WTC11 (cell line): ENCODE measurements around the gene TMEM8B. TPM values are rescaled to one million over a fixed set of nuclear protein-coding genes. Genes with fewer than 3 reads are reported as not detected.

Experiments
- ATAC-seq: fragments of 200-7000 bp; cut with Tn5 transposase; 2 replicates; pipeline ENCODE4 v1.10.0; 2021; ENCODE audit warnings: mild to moderate bottlenecking, moderate library complexity
- CTCF ChIA-PET: fragments of 300-600 bp; sonication (Branson Sonifier 250); formaldehyde crosslinking; loops from one replicate; lab custom pipeline; 2021; ENCODE audit warnings: antibody characterized with exemption; lab: Charles Lee
- POLR2A ChIA-PET: fragments of 350-600 bp; sonication (Branson Sonifier 250); formaldehyde crosslinking; loops from one replicate; lab custom pipeline; 2021; ENCODE audit warnings: antibody characterized with exemption; lab: Charles Lee
- DNase-seq: peaks from one replicate; pipeline ENCODE4 v3.0.0; 2021; ENCODE audit warnings: low spot score
- H3K27ac Mint-ChIP-seq: 2 replicates; pipeline ENCODE4 v1.8.0; 2021; ENCODE audit warnings: mixed read lengths
- H3K27me3 Mint-ChIP-seq: 2 replicates; pipeline ENCODE4 v1.8.0; 2021; ENCODE audit warnings: low read depth, mild to moderate bottlenecking, moderate library complexity, mixed read lengths
- H3K36me3 Mint-ChIP-seq: 2 replicates; pipeline ENCODE4 v1.8.0; 2021; ENCODE audit warnings: mixed read lengths
- H3K4me1 Mint-ChIP-seq: 2 replicates; pipeline ENCODE4 v1.8.0; 2022; ENCODE audit warnings: mixed read lengths
- H3K4me3 Mint-ChIP-seq: 2 replicates; pipeline ENCODE4 v1.8.0; 2021; ENCODE audit warnings: mild to moderate bottlenecking, moderate library complexity, mixed read lengths
- H3K9me3 Mint-ChIP-seq: 2 replicates; pipeline ENCODE4 v1.8.0; 2021; ENCODE audit warnings: mixed read lengths
- AFF4 ChIP-seq: sonication (generic); formaldehyde crosslinking; IDR thresholded peaks from 2 replicates; pipeline ENCODE4 v1.8.1; 2023; ENCODE audit warnings: mild to moderate bottlenecking, missing genetic modification reagents, borderline replicate concordance
- E2F1 ChIP-seq: sonication (generic); formaldehyde crosslinking; IDR thresholded peaks from 2 replicates; pipeline ENCODE4 v1.8.0; 2022; ENCODE audit warnings: mild to moderate bottlenecking, missing genetic modification reagents
- ESRRA ChIP-seq: sonication (generic); formaldehyde crosslinking; IDR thresholded peaks from 2 replicates; pipeline ENCODE4 v1.8.1; 2022; ENCODE audit warnings: mild to moderate bottlenecking, missing genetic modification reagents, borderline replicate concordance
- FOXK1 ChIP-seq: sonication (generic); formaldehyde crosslinking; IDR thresholded peaks from 2 replicates; pipeline ENCODE4 v1.8.0; 2022; ENCODE audit warnings: mild to moderate bottlenecking, moderate library complexity, missing genetic modification reagents
- IRF1 ChIP-seq: sonication (generic); formaldehyde crosslinking; IDR thresholded peaks from 2 replicates; pipeline ENCODE4 v1.8.0; 2023; ENCODE audit warnings: missing genetic modification reagents
- IRF2 ChIP-seq: sonication (generic); formaldehyde crosslinking; IDR thresholded peaks from 2 replicates; pipeline ENCODE4 v1.8.0; 2022; ENCODE audit warnings: low read depth, missing genetic modification reagents, borderline replicate concordance
- KAT7 ChIP-seq: sonication (generic); formaldehyde crosslinking; IDR thresholded peaks from 2 replicates; pipeline ENCODE4 v1.8.1; 2023; ENCODE audit warnings: missing genetic modification reagents, mild to moderate bottlenecking, borderline replicate concordance
- MAX ChIP-seq: sonication (generic); formaldehyde crosslinking; IDR thresholded peaks from 2 replicates; pipeline ENCODE4 v1.8.0; 2022; ENCODE audit warnings: mild to moderate bottlenecking, missing genetic modification reagents
- NFATC4 ChIP-seq: fragments of 250-450 bp; sonication (Bioruptor Pico); IDR thresholded peaks from 2 replicates; pipeline ENCODE4 v1.9.0; 2021; ENCODE audit warnings: mild to moderate bottlenecking
- NFYB ChIP-seq: sonication (generic); formaldehyde crosslinking; conservative IDR thresholded peaks from 2 replicates; pipeline ENCODE4 v1.8.0; 2022; ENCODE audit warnings: low read depth, missing genetic modification reagents
- NR1H2 ChIP-seq: sonication (generic); formaldehyde crosslinking; IDR thresholded peaks from 2 replicates; pipeline ENCODE4 v1.9.0; 2021; ENCODE audit warnings: mild to moderate bottlenecking, moderate library complexity, missing genetic modification reagents
- NR2C2 ChIP-seq: sonication (generic); formaldehyde crosslinking; IDR thresholded peaks from 2 replicates; pipeline ENCODE4 v1.8.0; 2022; ENCODE audit warnings: mild to moderate bottlenecking, missing genetic modification reagents
- TCF7 ChIP-seq: sonication (generic); formaldehyde crosslinking; IDR thresholded peaks from 2 replicates; pipeline ENCODE4 v1.8.0; 2022; ENCODE audit warnings: mild to moderate bottlenecking, low read depth, missing genetic modification reagents, moderate library complexity
- USF1 ChIP-seq: sonication (generic); formaldehyde crosslinking; IDR thresholded peaks from 2 replicates; pipeline ENCODE4 v1.8.0; 2022; ENCODE audit warnings: mild to moderate bottlenecking, missing genetic modification reagents
- ZMAT4 ChIP-seq: fragments of 250-450 bp; sonication (Bioruptor Pico); IDR thresholded peaks from 2 replicates; pipeline ENCODE4 v1.9.0; 2021; ENCODE audit warnings: mild to moderate bottlenecking
- ZNF317 ChIP-seq: sonication (generic); formaldehyde crosslinking; IDR thresholded peaks from 2 replicates; pipeline ENCODE4 v1.8.1; 2023; ENCODE audit warnings: low read depth, mild to moderate bottlenecking, moderate library complexity, missing genetic modification reagents, borderline replicate concordance
- ZNF396 ChIP-seq: fragments of 250-450 bp; sonication (Bioruptor Pico); IDR thresholded peaks from 2 replicates; pipeline ENCODE4 v1.8.0; 2021; ENCODE audit warnings: mild to moderate bottlenecking, moderate library complexity, borderline replicate concordance
- ZNF532 ChIP-seq: fragments of 250-450 bp; sonication (Bioruptor Pico); IDR thresholded peaks from 2 replicates; pipeline ENCODE4 v1.9.0; 2021; ENCODE audit warnings: mild to moderate bottlenecking, borderline replicate concordance
- total RNA-seq: library from RNA; stranded (reverse); gene quantifications from 3 replicates; pipeline ENCODE4 v1.2.3, GENCODE V29; 2021

Gene TMEM8B
- total RNA-seq, 1 experiment from 2014 or later = 9.5 TPM

GRCh38 chr9:35801328-35802128 is 27.5 kb upstream of the TMEM8B start (continued):
- TF ChIP-seq USF1 (no peak), ZNF532 (CRISPR knock-in tag) (no peak), ESRRA (no peak), TCF7 (no peak), IRF2 (CRISPR knock-in tag) (no peak), NR2C2 (no peak)
- TF ChIP-seq, all 79 proteins: peak for 0

- H3K4me3 Mint-ChIP-seq = no peak overlapping the region
- POLR2A ChIA-PET = no interaction called here
- DNase-seq (no peak), ATAC-seq (no peak)
- no peak overlapping the region for H3K27ac Mint-ChIP-seq
- TF ChIP-seq ZNF396 (CRISPR knock-in tag) (no peak), NFYB (CRISPR knock-in tag) (no peak), NR1H2 (CRISPR knock-in tag) (no peak), IRF1 (CRISPR knock-in tag) (no peak), FOXK1 (CRISPR knock-in tag) (no peak), NFATC4 (CRISPR knock-in tag) (no peak), E2F1 (CRISPR knock-in tag) (no peak)
- CTCF ChIA-PET = interaction anchor here (1.2 to 1.3 kb wide), 2 partner anchors 16 to 76 kb away, joined by 5 read pairs; no protein-coding TSS in a partner anchor
- H3K27me3 Mint-ChIP-seq = no peaks in the 10 kb centered on the region
- H3K9me3 Mint-ChIP-seq = no peaks in the 10 kb centered on the region
- H3K36me3 Mint-ChIP-seq = peaks cover 3% of the 10 kb centered on the region
- H3K4me1 Mint-ChIP-seq = no peaks in the 10 kb centered on the region
Measured at GRCh38 chr9:35806101-35806500, 22.9 kb upstream of the TMEM8B start.

- TF ChIP-seq AFF4 (CRISPR knock-in tag) (no peak), ZNF317 (CRISPR knock-in tag) (no peak), ZMAT4 (CRISPR knock-in tag) (no peak), KAT7 (CRISPR knock-in tag) (no peak), MAX (CRISPR knock-in tag) (no peak)
- Mint-ChIP-seq H3K27ac (no peak overlapping the region), H3K27me3 (no peaks in the 10 kb centered on the region), H3K4me3 (no peak overlapping the region), H3K9me3 (no peaks in the 10 kb centered on the region), H3K4me1 (peaks cover 15% of the 10 kb centered on the region), H3K36me3 (0 out of 2 replicates have a peak, but pooled peaks cover under 1% of the 10 kb centered on the region)
- ChIA-PET POLR2A (no interaction called here), CTCF (interaction anchor here (0.5 kb wide), 1 partner anchor 200 kb away, joined by 3 read pairs; no protein-coding TSS in a partner anchor)
- DNase-seq = no peak
- no peak for ATAC-seq
Measured at GRCh38 chr9:35808433-35808832, 20.6 kb upstream of the TMEM8B start.
